Naive thymus-derived CD8-positive, alpha-beta T cell (primary cell): ENCODE results near the gene CELF3. TPM values are rescaled to one million over a fixed set of nuclear protein-coding genes. Genes with fewer than 3 reads are reported as not detected.

Experiments used
- ATAC-seq, 2 donors: fragments of 150-1000 bp; cut with Tn5 transposase in 1 of 2; sonication (Bioruptor Pico), chemical (Tn5 transposase) in 1 of 2; 1 replicate in 1 of 2; 2 replicates in 1 of 2; pipeline ENCODE4 v1.10.0; 2021; ENCODE audit warnings: mild to moderate bottlenecking in 2 of 2, moderate library complexity in 2 of 2
- POLR2A ChIA-PET: fragments of 350-600 bp; sonication (Branson Sonifier 250); formaldehyde crosslinking; loops from one replicate; lab custom pipeline; 2021; ENCODE audit warnings: antibody characterized with exemption; lab: Charles Lee
- DNase-seq, 10 donors: peaks; one replicate each; pipeline versions ENCODE4 v3.0.0 to v3.0.0-alpha.2; 2020 to 2022
- H3K27ac Mint-ChIP-seq, 10 donors: one replicate each; pipeline ENCODE4 v1.8.0; 2020 to 2022; ENCODE audit warnings: mild to moderate bottlenecking in 10 of 10, mixed read lengths in 10 of 10, moderate library complexity in 4 of 10, inconsistent platforms in 1 of 10
- H3K27me3 Mint-ChIP-seq, 5 donors: one replicate each; pipeline ENCODE4 v1.8.0; 2021 to 2022; ENCODE audit warnings: mixed read lengths in 5 of 5
- H3K36me3 Mint-ChIP-seq, 3 donors: one replicate each; pipeline ENCODE4 v1.8.0; 2020 to 2022; ENCODE audit warnings: mixed read lengths in 3 of 3, mild to moderate bottlenecking in 2 of 3, inconsistent platforms in 1 of 3
- H3K4me1 Mint-ChIP-seq, 4 donors: one replicate each; pipeline ENCODE4 v1.8.0; 2021 to 2022; ENCODE audit warnings: mixed read lengths in 4 of 4
- H3K4me3 Mint-ChIP-seq, 10 donors: one replicate each; pipeline ENCODE4 v1.8.0; 2020 to 2022; ENCODE audit warnings: mild to moderate bottlenecking in 10 of 10, mixed read lengths in 10 of 10, moderate library complexity in 6 of 10, inconsistent platforms in 1 of 10
- H3K9me3 Mint-ChIP-seq, 9 donors: one replicate each; pipeline ENCODE4 v1.8.0; 2020 to 2022; ENCODE audit warnings: mixed read lengths in 9 of 9, mild to moderate bottlenecking in 3 of 9, inconsistent platforms in 1 of 9, moderate library complexity in 1 of 9
- polyA plus RNA-seq, 3 donors: library from polyadenylated mRNA; unstranded; fragments of 300-500 nt; fragmentation: Illumina TruSeq; gene quantifications; one replicate each; pipeline ENCODE4 v1.2.3, GENCODE V29; 2021
- total RNA-seq, 8 experiments: library from RNA in 2 of 8; stranded (reverse) in 2 of 8; gene quantifications; one replicate each; pipeline ENCODE4 v1.2.3 and lab custom pipeline; 2021 to 2026

CELF3 gene
- total and polyA plus RNA-seq, 5 experiments from 2014 or later = not detected

DNA sequence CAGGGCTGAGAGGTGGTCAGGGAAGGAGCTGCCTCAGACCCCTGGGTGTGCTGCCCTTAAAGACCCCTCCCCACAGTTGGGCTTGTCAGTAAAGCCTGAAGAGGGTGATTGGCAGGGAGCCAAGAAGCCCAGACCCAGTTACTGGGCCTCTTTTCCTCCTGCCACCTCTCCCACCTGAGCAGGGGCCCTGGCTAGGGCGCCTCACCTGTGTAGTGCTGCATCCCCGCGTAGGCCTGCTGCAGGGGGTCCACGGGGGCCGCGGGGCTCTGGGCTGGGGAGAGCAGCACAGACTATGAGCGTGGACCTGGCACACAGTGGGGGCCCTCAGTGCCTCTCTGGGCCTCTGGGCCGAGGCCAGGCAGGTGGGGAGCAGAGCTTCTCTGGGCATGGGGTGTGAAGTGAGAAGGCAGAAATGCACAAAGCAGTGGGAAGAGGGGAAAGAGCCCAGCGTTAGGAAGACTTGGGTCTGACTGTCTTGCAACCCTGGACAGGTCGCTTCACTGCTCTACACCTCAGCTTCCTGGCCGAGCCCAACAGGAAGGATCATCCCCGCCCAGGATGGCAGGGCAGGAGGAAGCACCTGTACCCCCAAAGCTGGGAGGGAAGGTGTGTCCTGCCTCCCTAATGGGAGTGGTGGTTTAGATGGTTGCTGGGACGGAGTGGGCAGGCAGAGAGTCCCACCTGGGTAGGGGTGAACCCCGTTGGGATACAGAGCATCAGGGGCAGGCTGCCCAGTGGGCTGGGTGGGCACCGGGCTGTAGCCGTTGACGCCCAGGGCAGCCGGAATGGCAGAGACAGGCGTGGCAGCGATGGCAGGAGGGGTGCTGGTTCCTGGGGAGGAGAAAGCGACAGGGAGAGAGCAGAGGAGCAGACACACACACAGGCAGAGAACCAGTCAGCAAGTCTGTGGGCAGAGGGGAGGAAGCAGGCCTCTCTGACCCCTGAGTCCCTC, 9.9 kb downstream of the CELF3 start:
- ATAC-seq = no peak
- Mint-ChIP-seq H3K27ac (peak overlapping the region in 2 of 10 donors; percentile 7 to 40), H3K4me3 (no peak overlapping the region), H3K27me3 (peaks cover 0 to 3% (median 0%) of the 10 kb centered on the region in 5 donors), H3K4me1 (peaks cover 3 to 24% (median 5%) of the 10 kb centered on the region in 4 donors), H3K9me3 (no peaks in the 10 kb centered on the region), H3K36me3 (no peaks in the 10 kb centered on the region)
- POLR2A ChIA-PET = no interaction called here
- no peak for DNase-seq

DNA sequence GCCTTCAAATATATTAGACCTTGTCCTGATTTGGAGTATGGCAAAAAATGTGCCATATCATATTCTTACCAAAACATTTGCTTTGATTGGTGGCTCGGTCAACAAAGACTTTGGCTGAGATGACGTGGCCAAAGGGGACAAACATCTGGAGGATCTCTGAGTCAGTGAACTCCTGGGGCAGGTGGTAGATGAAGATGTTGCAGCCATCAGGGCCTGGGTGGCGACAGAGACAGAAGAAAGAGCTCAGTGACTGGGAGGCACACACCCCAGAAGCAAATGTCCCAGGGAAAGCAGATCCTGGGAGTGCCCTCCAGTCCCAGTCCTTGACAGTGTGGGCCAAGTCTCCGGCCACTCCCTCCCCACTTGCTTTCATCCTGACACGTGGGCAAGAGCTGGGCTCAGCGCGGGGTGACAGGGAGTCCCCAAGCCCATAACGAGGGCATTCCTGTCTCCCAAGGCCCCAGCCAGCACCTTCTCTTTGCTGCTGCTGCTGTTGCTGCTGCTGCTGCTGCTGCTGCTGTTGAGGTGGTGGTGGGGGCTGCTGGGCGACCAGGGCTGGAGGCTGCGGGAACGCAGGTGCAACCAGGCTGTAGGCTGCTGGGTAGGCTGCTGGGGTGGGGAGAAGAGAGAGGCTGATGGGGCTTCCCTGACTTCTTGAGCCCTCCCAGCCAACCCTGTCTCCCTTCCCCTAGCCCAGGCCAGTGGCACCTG, 10.7 kb downstream of the CELF3 start:
- Mint-ChIP-seq H3K27ac (peak overlapping the region in 1 of 10 donors; percentile 44), H3K27me3 (peaks cover 0 to 3% (median 0%) of the 10 kb centered on the region in 5 donors), H3K4me1 (peaks cover 3 to 24% (median 5%) of the 10 kb centered on the region in 4 donors), H3K9me3 (no peaks in the 10 kb centered on the region), H3K4me3 (no peak overlapping the region), H3K36me3 (peaks cover 0 to 7% (median 2%) of the 10 kb centered on the region in 3 donors)
- ATAC-seq = no peak
- POLR2A ChIA-PET = no interaction called here
- no peak for DNase-seq

DNA sequence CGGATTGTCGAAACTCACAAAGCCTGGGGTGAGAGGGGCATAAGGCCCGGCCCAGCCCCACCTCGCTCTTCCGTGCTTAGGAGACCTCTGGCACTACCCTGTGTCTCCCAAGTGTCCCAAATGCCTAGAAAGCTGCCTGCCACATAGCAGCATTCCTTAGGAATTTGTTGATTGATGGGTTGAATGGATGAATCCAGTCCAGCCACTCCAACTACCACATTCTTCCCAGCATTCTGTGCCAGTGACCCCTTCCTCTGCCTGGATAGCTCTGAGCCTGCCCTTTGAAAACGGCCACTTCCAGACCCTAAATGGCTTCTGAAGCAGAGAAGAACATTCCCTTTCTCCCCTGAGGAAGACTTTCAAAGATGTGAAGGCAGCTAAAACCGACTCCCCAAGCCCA, 11.5 kb downstream of the CELF3 start:
- POLR2A ChIA-PET = no interaction called here
- H3K27ac Mint-ChIP-seq = no peak overlapping the region
- peaks cover 0 to 3% (median 0%) of the 10 kb centered on the region in 5 donors for H3K27me3 Mint-ChIP-seq
- no peaks in the 10 kb centered on the region for H3K9me3 Mint-ChIP-seq
- DNase-seq (no peak), ATAC-seq (no peak)
- peaks cover 0 to 15% (median 10%) of the 10 kb centered on the region in 3 donors for H3K36me3 Mint-ChIP-seq
- H3K4me1 Mint-ChIP-seq = peaks cover 3 to 24% (median 5%) of the 10 kb centered on the region in 4 donors
- H3K4me3 Mint-ChIP-seq = no peak overlapping the region

DNA sequence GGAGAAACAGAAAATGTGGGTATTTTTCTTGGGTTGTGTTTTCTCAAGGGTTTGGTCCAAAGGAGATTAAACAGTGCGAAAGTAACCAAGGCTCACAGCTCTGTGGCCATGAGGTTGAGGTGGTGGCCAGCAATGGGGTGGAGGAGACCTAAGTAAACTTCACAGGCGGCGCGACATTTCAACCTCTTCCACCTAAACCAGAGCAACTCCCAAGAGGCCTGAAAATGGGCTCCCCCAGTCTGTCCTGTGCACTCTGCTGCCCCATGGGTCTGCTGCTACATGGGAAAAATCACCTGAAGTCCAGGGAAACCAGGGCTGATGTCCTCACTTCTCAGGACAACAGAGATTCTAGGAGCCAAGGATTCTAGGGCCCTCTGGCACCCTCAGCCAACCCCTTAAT, 12.4 kb downstream of the CELF3 start:
- Mint-ChIP-seq H3K4me1 (peaks cover 3 to 24% (median 5%) of the 10 kb centered on the region in 4 donors), H3K36me3 (peaks cover 0 to 24% (median 17%) of the 10 kb centered on the region in 3 donors), H3K9me3 (no peaks in the 10 kb centered on the region), H3K27me3 (peaks cover 0 to 3% (median 0%) of the 10 kb centered on the region in 5 donors), H3K27ac (peak overlapping the region in 1 of 10 donors; percentile 8), H3K4me3 (no peak overlapping the region)
- no peak for ATAC-seq
- DNase-seq = no peak
- POLR2A ChIA-PET = no interaction called here

DNA sequence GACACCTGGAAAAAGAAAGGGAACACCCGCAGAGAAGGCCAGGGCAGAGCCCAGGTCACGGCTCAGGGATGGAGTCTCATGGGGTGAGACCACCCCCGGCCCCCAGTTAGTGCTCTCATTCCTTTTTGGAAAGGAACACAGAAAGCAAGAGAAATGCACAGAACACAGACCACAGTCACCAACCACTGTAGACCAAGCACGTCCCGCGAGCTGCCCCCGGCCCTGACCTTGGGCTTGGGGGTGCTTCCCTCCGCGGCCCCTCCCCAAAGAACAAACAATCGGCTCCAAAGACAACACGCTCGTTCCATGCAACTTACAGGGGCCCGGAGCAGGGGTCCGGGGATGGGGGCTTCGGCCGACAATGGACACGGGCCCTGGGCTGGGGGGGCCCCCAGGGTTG, 12.8 kb downstream of the CELF3 start:
- Mint-ChIP-seq H3K27me3 (peaks cover 0 to 3% (median 0%) of the 10 kb centered on the region in 5 donors), H3K4me1 (peaks cover 3 to 24% (median 5%) of the 10 kb centered on the region in 4 donors), H3K27ac (peak overlapping the region in 3 of 10 donors; percentile 36 to 75 (median 58)), H3K4me3 (no peak overlapping the region), H3K36me3 (peaks cover 0 to 28% (median 20%) of the 10 kb centered on the region in 3 donors), H3K9me3 (no peaks in the 10 kb centered on the region)
- DNase-seq (no peak), ATAC-seq (no peak)
- POLR2A ChIA-PET = no interaction called here

DNA sequence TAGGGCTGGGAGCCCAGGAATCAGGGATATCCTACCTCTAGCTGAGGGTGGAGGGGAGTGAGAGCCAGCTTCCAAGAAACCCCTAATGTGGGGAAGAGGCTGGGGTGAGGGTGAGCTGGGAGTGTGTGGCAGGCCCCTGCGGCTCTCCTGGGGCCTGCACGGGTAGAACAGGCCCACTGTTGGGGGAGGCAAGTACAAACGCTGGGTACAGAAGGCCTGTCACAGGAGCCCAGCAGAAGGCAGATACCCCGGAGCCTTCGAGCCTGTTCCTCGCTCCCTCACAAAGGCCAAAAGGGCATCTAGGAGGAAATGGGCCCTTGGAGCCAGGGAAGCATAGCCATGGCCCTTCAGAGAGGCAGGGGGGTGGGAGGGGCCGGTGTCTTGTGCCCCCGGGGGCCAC, 13.7 kb downstream of the CELF3 start:
- ATAC-seq = no peak

DNA sequence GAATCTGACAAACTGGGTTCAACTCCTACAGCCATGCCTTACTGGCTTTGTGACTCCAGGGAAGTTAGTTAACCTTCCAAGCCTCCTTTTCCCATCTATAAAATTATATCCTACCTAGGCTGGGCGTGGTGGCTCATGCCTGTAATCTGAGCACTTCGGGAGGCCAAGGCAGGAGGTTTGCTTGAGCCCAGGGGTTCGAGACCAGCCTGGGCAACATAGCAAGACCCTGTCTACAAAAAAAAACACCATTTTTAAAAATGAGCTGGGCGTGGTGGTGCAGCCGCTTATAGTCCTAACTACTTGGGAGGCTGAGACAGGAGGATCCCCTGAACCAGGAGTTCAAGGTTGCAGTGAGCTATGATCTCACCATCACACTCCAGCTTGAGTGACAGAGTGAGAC, 15.1 kb downstream of the CELF3 start:
- Mint-ChIP-seq H3K27ac (no peak overlapping the region), H3K27me3 (peaks cover 0 to 3% (median 0%) of the 10 kb centered on the region in 5 donors), H3K4me1 (peaks cover 0 to 18% (median 5%) of the 10 kb centered on the region in 4 donors), H3K36me3 (peaks cover 0 to 45% (median 22%) of the 10 kb centered on the region in 3 donors), H3K9me3 (no peaks in the 10 kb centered on the region), H3K4me3 (no peak overlapping the region)
- ATAC-seq = no peak
- no peak for DNase-seq
- POLR2A ChIA-PET = no interaction called here

More for the DNA sequence above, 13.7 kb downstream of the CELF3 start:
- DNase-seq = no peak
- peaks cover 0 to 3% (median 0%) of the 10 kb centered on the region in 5 donors for H3K27me3 Mint-ChIP-seq
- no peaks in the 10 kb centered on the region for H3K9me3 Mint-ChIP-seq
- H3K27ac Mint-ChIP-seq = peak overlapping the region in 2 of 10 donors; percentile 28 to 86
- H3K4me3 Mint-ChIP-seq = no peak overlapping the region
- POLR2A ChIA-PET = no interaction called here
- H3K36me3 Mint-ChIP-seq = peaks cover 0 to 33% (median 20%) of the 10 kb centered on the region in 3 donors
- H3K4me1 Mint-ChIP-seq = peaks cover 3 to 24% (median 5%) of the 10 kb centered on the region in 4 donors

DNA sequence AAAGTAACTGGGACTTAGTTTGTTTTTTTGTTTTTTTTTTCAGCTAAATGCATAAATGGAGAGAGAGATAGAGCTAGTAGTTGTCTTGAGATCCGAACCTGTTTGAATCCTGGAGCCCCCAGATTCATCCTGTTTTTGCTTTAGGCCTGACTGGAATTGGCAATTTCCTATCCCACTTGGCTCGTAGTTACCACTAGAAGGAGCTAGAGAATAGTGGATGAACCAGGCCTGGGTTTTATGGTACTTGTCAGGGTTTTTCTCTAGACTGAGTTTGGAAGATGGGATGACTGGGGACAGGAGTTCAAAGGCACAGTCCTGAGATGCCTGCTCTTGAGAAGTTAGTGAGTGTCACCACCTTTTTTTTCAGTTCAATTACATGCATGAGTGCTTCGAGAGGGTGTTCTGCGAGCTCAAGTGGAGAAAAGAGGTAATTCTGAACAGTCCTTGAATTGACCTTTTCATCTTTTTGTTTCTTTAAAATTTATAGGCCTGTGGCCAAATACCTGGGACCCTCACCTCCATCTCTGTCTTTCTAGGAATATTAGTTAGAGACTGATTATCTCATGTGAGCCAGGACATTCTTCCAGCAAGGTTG, 23.4 kb downstream of the CELF3 start:
- DNase-seq = no peak
- peak overlapping the region in 1 of 10 donors; percentile 52 for H3K27ac Mint-ChIP-seq
- no peak overlapping the region for H3K4me3 Mint-ChIP-seq
- no peak for ATAC-seq
- H3K36me3 Mint-ChIP-seq = peaks cover 0 to 82% (median 17%) of the 10 kb centered on the region in 3 donors
- H3K9me3 Mint-ChIP-seq = no peaks in the 10 kb centered on the region
- H3K4me1 Mint-ChIP-seq = peaks cover 0 to 9% (median 8%) of the 10 kb centered on the region in 4 donors
- no peaks in the 10 kb centered on the region for H3K27me3 Mint-ChIP-seq
- POLR2A ChIA-PET = interaction anchor here (0.7 kb wide), 1 partner anchor 23 kb away, joined by 3 read pairs; no protein-coding TSS in a partner anchor

DNA sequence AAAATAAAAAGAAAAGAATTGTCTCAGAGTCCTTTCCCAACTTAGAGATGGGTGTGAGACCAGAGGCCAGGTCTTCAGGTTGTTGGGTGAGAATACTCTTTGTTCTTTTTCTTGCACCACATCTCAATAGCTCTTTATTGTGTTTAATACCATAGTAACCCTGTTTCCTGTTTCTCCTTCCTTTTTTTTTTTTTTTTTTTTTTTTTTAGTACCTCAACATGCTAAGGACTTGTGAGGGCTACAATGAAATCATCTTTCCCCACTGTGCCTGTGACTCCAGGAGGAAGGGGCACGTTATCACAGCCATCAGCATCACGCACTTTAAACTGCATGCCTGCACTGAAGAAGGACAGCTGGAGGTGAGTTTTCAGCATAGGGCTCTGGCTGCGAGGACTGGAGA, 24.4 kb downstream of the CELF3 start:
- DNase-seq = no peak
- Mint-ChIP-seq H3K27ac (peak overlapping the region in 3 of 10 donors; percentile 24 to 55 (median 50)), H3K36me3 (peaks cover 0 to 83% (median 15%) of the 10 kb centered on the region in 3 donors), H3K9me3 (no peaks in the 10 kb centered on the region), H3K4me3 (no peak overlapping the region), H3K4me1 (peaks cover 0 to 9% (median 8%) of the 10 kb centered on the region in 4 donors), H3K27me3 (no peaks in the 10 kb centered on the region)
- ATAC-seq = peak in 1 of 2 donors; percentile 20
- POLR2A ChIA-PET = no interaction called here

DNA sequence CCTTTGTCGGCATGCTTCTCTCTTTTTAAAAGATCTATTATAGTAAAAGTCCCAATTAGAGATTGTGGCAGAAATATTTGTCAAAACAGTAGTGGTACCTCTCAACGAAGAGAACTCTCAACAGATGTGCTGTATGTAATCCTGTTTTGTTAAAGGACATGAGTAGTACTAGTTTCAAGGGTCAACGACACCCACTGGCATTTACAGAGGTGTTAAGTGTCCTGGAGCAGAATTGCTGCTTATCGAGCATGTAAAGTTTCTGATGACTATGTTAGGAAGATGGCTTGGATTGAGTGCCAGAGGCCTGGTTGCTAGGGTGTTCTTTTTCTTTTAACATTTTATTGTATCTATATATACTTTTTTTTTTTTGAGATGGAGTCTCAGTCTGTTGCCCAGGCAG, 27.1 kb downstream of the CELF3 start:
- no peak for ATAC-seq
- Mint-ChIP-seq H3K27ac (no peak overlapping the region), H3K36me3 (peaks cover 0 to 79% (median 19%) of the 10 kb centered on the region in 3 donors), H3K27me3 (no peaks in the 10 kb centered on the region), H3K4me1 (peaks cover 0 to 9% (median 8%) of the 10 kb centered on the region in 4 donors), H3K4me3 (no peak overlapping the region), H3K9me3 (no peaks in the 10 kb centered on the region)
- POLR2A ChIA-PET = no interaction called here
- no peak for DNase-seq

DNA sequence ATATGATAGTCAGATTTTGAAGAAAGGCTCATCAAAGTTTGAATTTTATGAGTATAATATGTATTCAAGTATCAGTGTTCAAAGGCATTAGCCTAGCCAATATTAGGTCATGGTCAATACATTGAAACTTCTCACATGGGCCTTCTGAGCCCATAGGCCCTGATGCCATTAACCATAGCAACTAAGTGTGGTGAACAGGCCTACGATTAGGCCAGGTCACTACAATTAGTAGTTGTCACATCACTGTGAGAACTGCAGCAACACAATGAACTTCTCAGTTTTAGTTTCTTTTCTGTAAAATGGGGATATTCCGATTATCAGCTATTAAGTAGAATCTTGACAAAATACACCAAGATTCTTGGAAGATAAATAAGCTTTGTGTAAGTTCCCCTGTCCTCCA, 30.0 kb downstream of the CELF3 start:
- no peak for DNase-seq
- Mint-ChIP-seq H3K27ac (no peak overlapping the region), H3K36me3 (peaks cover 0 to 64% (median 15%) of the 10 kb centered on the region in 3 donors), H3K4me3 (no peak overlapping the region), H3K27me3 (no peaks in the 10 kb centered on the region), H3K4me1 (peaks cover 0 to 5% (median 2%) of the 10 kb centered on the region in 4 donors), H3K9me3 (no peaks in the 10 kb centered on the region)
- ATAC-seq = no peak
- POLR2A ChIA-PET = no interaction called here

DNA sequence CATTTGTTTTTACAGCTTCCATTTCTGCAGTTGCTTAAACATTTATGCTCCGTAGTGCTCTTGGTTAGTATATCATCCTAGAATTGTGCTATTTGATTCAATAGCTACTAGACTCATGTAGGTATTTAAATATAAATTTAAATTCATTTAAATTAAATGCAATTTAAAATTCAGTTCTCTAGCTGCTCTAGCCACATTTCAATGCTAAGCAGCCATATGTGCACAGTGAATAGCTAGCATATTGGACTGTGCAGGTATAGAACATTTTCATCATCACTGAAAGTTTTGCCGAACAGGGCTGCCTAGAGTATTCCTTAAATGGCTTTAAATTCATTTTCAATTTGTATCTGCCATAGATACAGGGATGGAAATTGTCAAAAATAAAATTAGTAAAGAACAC, 32.5 kb downstream of the CELF3 start:
- POLR2A ChIA-PET = no interaction called here
- ATAC-seq = no peak
- no peaks in the 10 kb centered on the region for H3K27me3 Mint-ChIP-seq
- no peaks in the 10 kb centered on the region for H3K9me3 Mint-ChIP-seq
- no peak overlapping the region for H3K4me3 Mint-ChIP-seq
- no peak for DNase-seq
- no peak overlapping the region for H3K27ac Mint-ChIP-seq
- H3K4me1 Mint-ChIP-seq = peaks cover 0 to 6% (median 2%) of the 10 kb centered on the region in 4 donors
- peaks cover 0 to 65% (median 16%) of the 10 kb centered on the region in 3 donors for H3K36me3 Mint-ChIP-seq
